Activated naive CD4-positive, alpha-beta T cell treated with anti-CD3 and anti-CD28 coated beads, Interleukin-2, amount 10 ng/mL, durations not matched to agents 5 hours and 36 hours (primary cell): ENCODE data around the gene RAB40A. TPM values are rescaled to one million over a fixed set of nuclear protein-coding genes. Genes with fewer than 3 reads are reported as not detected.

Experiments
- total RNA-seq, 2 experiments: library from RNA; stranded (reverse); gene quantifications; one replicate each; pipeline ENCODE4 v1.2.3, GENCODE V29; 2021

RAB40A gene, protein sequence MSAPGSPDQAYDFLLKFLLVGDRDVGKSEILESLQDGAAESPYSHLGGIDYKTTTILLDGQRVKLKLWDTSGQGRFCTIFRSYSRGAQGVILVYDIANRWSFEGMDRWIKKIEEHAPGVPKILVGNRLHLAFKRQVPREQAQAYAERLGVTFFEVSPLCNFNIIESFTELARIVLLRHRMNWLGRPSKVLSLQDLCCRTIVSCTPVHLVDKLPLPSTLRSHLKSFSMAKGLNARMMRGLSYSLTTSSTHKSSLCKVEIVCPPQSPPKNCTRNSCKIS
- total RNA-seq = under 1 TPM in 1 of 2 experiments, not detected in 1; 0.07 TPM

GRCh38 chrX:103519389-103519788, at the start of gene RAB40A:
Gene RAB40A, minus strand, starts transcription at chrX:103519489. Its CDS starts 18,733 bp downstream, at chrX:103500756.

Other genes with a start within 250 kb of the RAB40A start
- not detected for gene TCEAL5, start 242.7 kb downstream of the RAB40A start, total RNA-seq
- gene BEX2, start 208.5 kb downstream of the RAB40A start, total RNA-seq = 10 to 100 TPM; 19.6 to 20.2 TPM
- not detected for gene TCEAL7, start 189.2 kb downstream of the RAB40A start, total RNA-seq
- 1 to 10 TPM; 1.4 to 1.6 TPM for gene TCEAL9, start 163.0 kb downstream of the RAB40A start, total RNA-seq
- 10 to 100 TPM; 27.2 to 28.5 TPM for gene BEX3, start 143.0 kb downstream of the RAB40A start, total RNA-seq
- 1 to 10 TPM; 2.2 to 4.0 TPM for gene TCEAL4, start 66.0 kb upstream of the RAB40A start, total RNA-seq
- gene TCEAL3, start 88.5 kb upstream of the RAB40A start, total RNA-seq = 1 to 10 TPM; 2.1 to 2.3 TPM
- gene TCEAL1, start 109.5 kb upstream of the RAB40A start, total RNA-seq = 1 to 10 TPM; 5.0 to 5.8 TPM
- 100 to 1,000 TPM; 108 to 110 TPM for gene MORF4L2, start 167.2 kb upstream of the RAB40A start, total RNA-seq
- not detected for gene TMEM31, start 191.4 kb upstream of the RAB40A start, total RNA-seq